DND-41 (cell line): ENCODE data around the gene KCNQ1OT1.
A peak's percentile ranks its signal among the peaks of the same experiment; 100 is the strongest.

Experiments
- ATAC-seq: fragments of 200-7000 bp; cut with Tn5 transposase; 3 replicates; pipeline ENCODE4 v1.9.1; 2021; ENCODE audit warnings: low read depth; ENCODE audit not compliant: insufficient read depth
- DNase-seq: peaks from one replicate; pipeline ENCODE4 v3.0.0-alpha.2; 2020
- H2AFZ ChIP-seq: 2 replicates; pipeline ENCODE4 v1.6.0; 2012; ENCODE audit warnings: low read depth, low read length
- H3K27ac ChIP-seq: 2 replicates; pipeline ENCODE4 v1.5.1; 2012; ENCODE audit warnings: low read length, inconsistent platforms
- H3K27me3 ChIP-seq: fragments of 200-600 bp; sonication (generic); 2 replicates; pipeline ENCODE4 v1.6.0; 2012; ENCODE audit warnings: low read length, mild to moderate bottlenecking, inconsistent platforms; ENCODE audit not compliant: insufficient read depth, poor library complexity
- H3K36me3 ChIP-seq: 2 replicates; pipeline ENCODE4 v1.5.1; 2012; ENCODE audit warnings: low read length, inconsistent platforms; ENCODE audit not compliant: insufficient read depth
- H3K4me1 ChIP-seq: 2 replicates; pipeline ENCODE4 v1.5.1; 2012; ENCODE audit warnings: mild to moderate bottlenecking, low read length; ENCODE audit not compliant: insufficient read depth
- H3K4me2 ChIP-seq: 2 replicates; pipeline ENCODE4 v1.6.0; 2012; ENCODE audit warnings: mild to moderate bottlenecking, moderate library complexity, low read length, inconsistent platforms; ENCODE audit not compliant: insufficient read depth
- H3K4me3 ChIP-seq, 2 experiments: fragments of 200-600 bp in 1 of 2; shearing (Covaris generic) in 1 of 2; 2 replicates each; pipeline ENCODE4 v1.5.1; 2012 to 2016; ENCODE audit warnings: inconsistent platforms in 2 of 2, low read length in 2 of 2, mild to moderate bottlenecking in 2 of 2, low read depth in 1 of 2, moderate library complexity in 1 of 2
- H3K79me2 ChIP-seq: 2 replicates; pipeline ENCODE4 v1.6.0; 2012; ENCODE audit warnings: low read length, inconsistent platforms; ENCODE audit not compliant: insufficient read depth
- H3K9ac ChIP-seq: 2 replicates; pipeline ENCODE4 v1.6.0; 2012; ENCODE audit warnings: low read depth, mild to moderate bottlenecking, inconsistent platforms, low read length, moderate library complexity
- H3K9me3 ChIP-seq: 2 replicates; pipeline ENCODE4 v1.5.1; 2012; ENCODE audit warnings: low read length, moderate library complexity, mild to moderate bottlenecking, inconsistent platforms; ENCODE audit not compliant: insufficient read depth, severe bottlenecking
- H4K20me1 ChIP-seq: 2 replicates; pipeline ENCODE4 v1.6.0; 2012; ENCODE audit warnings: low read length; ENCODE audit not compliant: insufficient read depth
- EZH2 ChIP-seq: IDR thresholded peaks from 3 replicates; pipeline ENCODE4 v1.6.1; 2012; ENCODE audit warnings: borderline replicate concordance, low read depth, mild to moderate bottlenecking, moderate library complexity, low read length, inconsistent platforms; ENCODE audit not compliant: severe bottlenecking
- TF ChIP-seq, protein P1 (sequence below): IDR thresholded peaks from 2 replicates; pipeline ENCODE4 v1.5.1; 2012; ENCODE audit warnings: borderline replicate concordance, low read length, moderate library complexity, mild to moderate bottlenecking; ENCODE audit not compliant: poor library complexity, severe bottlenecking; ENCODE audit errors: extremely low read depth

Gene KCNQ1OT1

DNA sequence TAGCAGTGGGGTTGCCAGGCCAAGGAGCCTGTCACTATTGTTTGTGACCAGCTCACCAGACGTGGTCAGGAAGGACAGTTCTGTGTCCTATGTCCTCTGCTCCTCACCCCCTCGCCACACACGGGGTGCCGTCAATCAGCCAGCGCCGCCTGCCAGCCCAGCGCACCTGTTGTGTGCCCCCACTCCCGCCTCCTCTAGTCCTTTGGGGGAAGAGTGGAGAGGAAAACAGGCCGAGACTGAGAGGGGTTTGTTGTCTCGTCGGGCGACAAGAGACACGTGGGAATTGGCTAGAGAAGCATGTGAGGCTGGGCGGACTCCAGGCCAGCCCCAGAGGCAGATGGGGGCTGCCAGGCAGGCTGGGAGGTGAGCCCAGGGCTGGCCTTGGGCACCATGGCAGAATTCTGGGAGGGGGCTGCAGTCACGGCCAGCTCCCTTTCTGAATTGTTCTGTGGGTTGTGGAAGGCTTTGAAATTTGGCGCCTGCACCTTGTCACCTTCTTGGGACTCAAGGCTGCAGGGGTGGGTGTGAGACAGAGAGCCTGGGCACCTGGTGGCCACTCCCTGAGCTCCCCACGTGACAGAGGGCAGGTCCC, 3.1 kb upstream of the KCNQ1OT1 start:
- H3K27me3 ChIP-seq = no peaks in the 10 kb centered on the region
- ATAC-seq = no peak

GRCh38 chr11:2701898-2702434, 2.2 kb upstream of the KCNQ1OT1 start:
- Histone ChIP-seq H4K20me1 (peaks cover 9% of the 10 kb centered on the region; the same call in 1 of the 2 replicates), H3K4me2 (no peak overlapping the region), H3K79me2 (peaks cover 14% of the 10 kb centered on the region), H3K36me3 (no peaks in the 10 kb centered on the region; the same call in 1 of the 2 replicates), H3K4me1 (peaks cover 36% of the 10 kb centered on the region), H3K27ac (no peak overlapping the region), H3K4me3 (no peak overlapping the region), H3K9ac (no peak overlapping the region), H3K27me3 (no peaks in the 10 kb centered on the region), H3K9me3 (no peaks in the 10 kb centered on the region), H2AFZ (no peak overlapping the region)
- no peak for ATAC-seq
- TF ChIP-seq EZH2 = no peak
- TF ChIP-seq, protein P1, sequence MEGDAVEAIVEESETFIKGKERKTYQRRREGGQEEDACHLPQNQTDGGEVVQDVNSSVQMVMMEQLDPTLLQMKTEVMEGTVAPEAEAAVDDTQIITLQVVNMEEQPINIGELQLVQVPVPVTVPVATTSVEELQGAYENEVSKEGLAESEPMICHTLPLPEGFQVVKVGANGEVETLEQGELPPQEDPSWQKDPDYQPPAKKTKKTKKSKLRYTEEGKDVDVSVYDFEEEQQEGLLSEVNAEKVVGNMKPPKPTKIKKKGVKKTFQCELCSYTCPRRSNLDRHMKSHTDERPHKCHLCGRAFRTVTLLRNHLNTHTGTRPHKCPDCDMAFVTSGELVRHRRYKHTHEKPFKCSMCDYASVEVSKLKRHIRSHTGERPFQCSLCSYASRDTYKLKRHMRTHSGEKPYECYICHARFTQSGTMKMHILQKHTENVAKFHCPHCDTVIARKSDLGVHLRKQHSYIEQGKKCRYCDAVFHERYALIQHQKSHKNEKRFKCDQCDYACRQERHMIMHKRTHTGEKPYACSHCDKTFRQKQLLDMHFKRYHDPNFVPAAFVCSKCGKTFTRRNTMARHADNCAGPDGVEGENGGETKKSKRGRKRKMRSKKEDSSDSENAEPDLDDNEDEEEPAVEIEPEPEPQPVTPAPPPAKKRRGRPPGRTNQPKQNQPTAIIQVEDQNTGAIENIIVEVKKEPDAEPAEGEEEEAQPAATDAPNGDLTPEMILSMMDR = no peak
- no peak for DNase-seq

More for the DNA sequence above, 3.1 kb upstream of the KCNQ1OT1 start:
- no peak for TF ChIP-seq EZH2
- TF ChIP-seq, protein P1 = no peak
- H3K4me3 ChIP-seq = no peak overlapping the region
- H3K4me2 ChIP-seq = no peak overlapping the region
- no peak overlapping the region for H3K9ac ChIP-seq
- no peak overlapping the region for H2AFZ ChIP-seq
- peaks cover 34% of the 10 kb centered on the region for H3K4me1 ChIP-seq
- H3K27ac ChIP-seq = no peak overlapping the region
- H4K20me1 ChIP-seq = peaks cover 9% of the 10 kb centered on the region; the same call in 1 of the 2 replicates
- peaks cover 13% of the 10 kb centered on the region for H3K79me2 ChIP-seq
- H3K9me3 ChIP-seq = no peaks in the 10 kb centered on the region
- H3K36me3 ChIP-seq = no peaks in the 10 kb centered on the region; the same call in 1 of the 2 replicates
- no peak for DNase-seq

GRCh38 chr11:2701230-2701629, 1.4 kb upstream of the KCNQ1OT1 start:
- H3K4me2 ChIP-seq = peak overlapping the region; percentile 75

More at GRCh38 chr11:2701230-2701629, 1.4 kb upstream of the KCNQ1OT1 start:
- Histone ChIP-seq H3K36me3 (no peaks in the 10 kb centered on the region; the same call in 1 of the 2 replicates), H3K9me3 (no peaks in the 10 kb centered on the region), H3K4me3 (peak overlapping the region in 1 of 2 experiments; percentile 62; a peak in 2 of 4 replicates), H3K27me3 (no peaks in the 10 kb centered on the region), H3K4me1 (peaks cover 36% of the 10 kb centered on the region), H3K79me2 (peaks cover 14% of the 10 kb centered on the region), H2AFZ (0 out of 2 replicates have a peak overlapping the region, but pooled peaks have one; percentile 83), H3K27ac (no peak overlapping the region), H4K20me1 (peaks cover 9% of the 10 kb centered on the region; the same call in 1 of the 2 replicates), H3K9ac (peak overlapping the region; percentile 88; the same call in 1 of the 2 replicates)
- TF ChIP-seq, protein P1 = no peak
- no peak for TF ChIP-seq EZH2
- no peak for ATAC-seq
- DNase-seq = no peak
